Right lobe of liver (tissue), 6 donors: ENCODE measurements around the gene RNF141. TPM values are rescaled to one million over a fixed set of nuclear protein-coding genes. Genes with fewer than 3 reads are reported as not detected.

Source experiments
- ATAC-seq, 4 donors: fragments of 200-7000 bp; cut with Tn5 transposase; one replicate each; pipeline ENCODE4 v1.9.1; 2020; ENCODE audit warnings: mild to moderate bottlenecking in 4 of 4, moderate library complexity in 4 of 4
- DNase-seq, 3 donors: peaks; one replicate each; pipeline ENCODE4 v3.0.0-alpha.2; 2020
- H3K27ac ChIP-seq, 3 donors: fragments of 200-600 bp; one replicate each; pipeline ENCODE4 v1.8.0; 2022
- H3K27me3 ChIP-seq, 2 donors: fragments of 200-600 bp; one replicate each; pipeline ENCODE4 v1.8.0; 2022
- H3K36me3 ChIP-seq, 4 donors: fragments of 200-600 bp; sonication (generic) in 1 of 4; one replicate each; pipeline versions ENCODE4 v1.5.1 to v1.8.0; 2017 to 2022; ENCODE audit warnings: control low read depth in 1 of 4
- H3K4me1 ChIP-seq, 4 donors: fragments of 200-600 bp; sonication (generic) in 1 of 4; one replicate each; pipeline versions ENCODE4 v1.5.1 to v1.8.0; 2017 to 2022; ENCODE audit warnings: control low read depth in 1 of 4
- H3K4me3 ChIP-seq, 3 donors: fragments of 200-600 bp; one replicate each; pipeline ENCODE4 v1.8.0; 2022
- H3K9me3 ChIP-seq, 4 donors: fragments of 200-600 bp; sonication (generic) in 1 of 4; one replicate each; pipeline versions ENCODE4 v1.5.1 to v1.8.0; 2017 to 2022; ENCODE audit warnings: control low read depth in 1 of 4
- POLR2A ChIP-seq: fragments of 450-650 bp; IDR thresholded peaks from one replicate; pipeline ENCODE4 v1.6.1; 2017; ENCODE audit warnings: antibody characterized with exemption, mild to moderate bottlenecking
- WGBS: methylation state at CpG from one replicate; pipeline ENCODE4 v1.1.6; 2018; ENCODE audit warnings: low coverage, low lambda C conversion rate; ENCODE audit not compliant: insufficient coverage; ENCODE audit errors: missing lambda C conversion rate; 5-methylcytosine and 5-hydroxymethylcytosine counted together
- intact Hi-C, 2 donors: fragments of 100-400 bp; cut with DNase I; formaldehyde crosslinking; loops; one replicate each; pipeline versions ENCODE4 v1.11.2 to v1.14.1; 2022
- total RNA-seq, 6 experiments: library from RNA; depleted of rRNA in 2 of 6; stranded (reverse); fragments of >200 nt in 2 of 6; fragmentation: NEBNext Ultra II Directional in 3 of 6; extraction: Animal tissue kit (Norgen Biotek cat#: 25700) in 3 of 6; gene quantifications; one replicate each; pipeline versions ENCODE4 v1.1.0 to v1.2.4, GENCODE V29; 2016 to 2023
- TF ChIP-seq, protein P1 (sequence below), 4 donors: fragments of 200-600 bp in 3 of 4; fragments of 450-650 bp in 1 of 4; IDR thresholded peaks; one replicate each; pipeline versions ENCODE4 v1.5.1 to v1.8.0; 2016 to 2022; ENCODE audit warnings: antibody characterized with exemption in 4 of 4, mild to moderate bottlenecking in 2 of 4
- donor health status: DM: no; HTN: yes; CAD: no.
- donor health status: DM: no; HTN: no; CAD: no.
- donor health status: DM: no; HTN: no; CAD: no.
- donor health status: DM: no; HTN: yes; CAD: no.
- donor health status: DM: no; HTN: yes; CAD: no.

The RNF141 gene
- total RNA-seq, 6 experiments from 2014 or later: 11.2 to 21.0 (median 15.1) TPM

DNA sequence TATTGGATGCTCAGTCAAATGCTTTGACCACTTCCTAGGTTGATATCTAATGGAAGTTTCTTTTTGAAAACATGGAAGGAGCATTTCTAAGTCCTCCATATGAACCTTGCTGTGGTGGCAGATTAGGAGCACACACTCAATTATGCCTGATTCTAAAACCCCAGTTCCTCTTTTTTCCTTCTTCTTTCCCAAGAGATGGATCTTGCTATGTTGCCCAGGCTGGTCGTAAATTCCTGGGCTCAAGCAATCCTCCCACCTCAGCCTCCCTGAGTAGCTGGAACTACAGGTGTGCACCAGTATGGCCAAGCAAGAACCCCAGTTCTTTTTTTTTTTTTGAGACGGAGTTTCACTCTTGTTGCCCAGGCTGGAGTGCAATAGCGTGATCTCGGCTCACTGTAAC is 24.5 kb upstream of the RNF141 start:
- DNase-seq: no peak
- H3K4me3 ChIP-seq: peak overlapping the region in 1 of 3 donors; percentile 43
- no peaks in the 10 kb centered on the region for H3K4me1 ChIP-seq
- TF ChIP-seq POLR2A: no peak
- TF ChIP-seq, protein P1, sequence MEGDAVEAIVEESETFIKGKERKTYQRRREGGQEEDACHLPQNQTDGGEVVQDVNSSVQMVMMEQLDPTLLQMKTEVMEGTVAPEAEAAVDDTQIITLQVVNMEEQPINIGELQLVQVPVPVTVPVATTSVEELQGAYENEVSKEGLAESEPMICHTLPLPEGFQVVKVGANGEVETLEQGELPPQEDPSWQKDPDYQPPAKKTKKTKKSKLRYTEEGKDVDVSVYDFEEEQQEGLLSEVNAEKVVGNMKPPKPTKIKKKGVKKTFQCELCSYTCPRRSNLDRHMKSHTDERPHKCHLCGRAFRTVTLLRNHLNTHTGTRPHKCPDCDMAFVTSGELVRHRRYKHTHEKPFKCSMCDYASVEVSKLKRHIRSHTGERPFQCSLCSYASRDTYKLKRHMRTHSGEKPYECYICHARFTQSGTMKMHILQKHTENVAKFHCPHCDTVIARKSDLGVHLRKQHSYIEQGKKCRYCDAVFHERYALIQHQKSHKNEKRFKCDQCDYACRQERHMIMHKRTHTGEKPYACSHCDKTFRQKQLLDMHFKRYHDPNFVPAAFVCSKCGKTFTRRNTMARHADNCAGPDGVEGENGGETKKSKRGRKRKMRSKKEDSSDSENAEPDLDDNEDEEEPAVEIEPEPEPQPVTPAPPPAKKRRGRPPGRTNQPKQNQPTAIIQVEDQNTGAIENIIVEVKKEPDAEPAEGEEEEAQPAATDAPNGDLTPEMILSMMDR (IDR thresholded peaks at IDR 0.05): no peak
- no peaks in the 10 kb centered on the region for H3K27me3 ChIP-seq
- no peaks in the 10 kb centered on the region for H3K9me3 ChIP-seq
- H3K27ac ChIP-seq: peak overlapping the region in 1 of 3 donors; percentile 56
- WGBS: 83% methylated on average over 4 of the region's 4 CpGs
- ATAC-seq: no peak
- intact Hi-C loops: no loop called here
- no peaks in the 10 kb centered on the region for H3K36me3 ChIP-seq

GRCh38 chr11:10564696-10565318 is 23.8 kb upstream of the RNF141 start:
- Histone ChIP-seq H3K9me3 (no peaks in the 10 kb centered on the region), H3K27ac (no peak overlapping the region), H3K4me3 (no peak overlapping the region), H3K4me1 (no peaks in the 10 kb centered on the region), H3K27me3 (no peaks in the 10 kb centered on the region), H3K36me3 (no peaks in the 10 kb centered on the region)
- DNase-seq: no peak
- TF ChIP-seq, protein P1 (IDR thresholded peaks at IDR 0.05): no peak
- no peak for TF ChIP-seq POLR2A
- ATAC-seq: no peak
- intact Hi-C loops: no loop called here
- 29% methylated on average over 1 of the region's 1 CpG for WGBS

GRCh38 chr11:10564030-10564429 is 23.0 kb upstream of the RNF141 start:
- H3K4me1 ChIP-seq: no peaks in the 10 kb centered on the region
- H3K27ac ChIP-seq: no peak overlapping the region
- H3K36me3 ChIP-seq: no peaks in the 10 kb centered on the region
- TF ChIP-seq, protein P1 (IDR thresholded peaks at IDR 0.05): no peak
- no peak for TF ChIP-seq POLR2A
- no peak for DNase-seq
- H3K27me3 ChIP-seq: no peaks in the 10 kb centered on the region
- intact Hi-C loops: no loop called here
- H3K9me3 ChIP-seq: no peaks in the 10 kb centered on the region
- WGBS: 53% methylated on average over 2 of the region's 3 CpGs
- no peak for ATAC-seq
- H3K4me3 ChIP-seq: no peak overlapping the region

GRCh38 chr11:10561947-10562346 is 21.0 kb upstream of the RNF141 start:
- H3K36me3 ChIP-seq: no peaks in the 10 kb centered on the region
- ATAC-seq: no peak
- intact Hi-C loops: no loop called here
- no peak for DNase-seq
- WGBS: 90% methylated on average over 1 of the region's 1 CpG
- no peaks in the 10 kb centered on the region for H3K27me3 ChIP-seq
- no peak overlapping the region for H3K4me3 ChIP-seq
- H3K4me1 ChIP-seq: no peaks in the 10 kb centered on the region
- TF ChIP-seq POLR2A: no peak
- TF ChIP-seq, protein P1 (IDR thresholded peaks at IDR 0.05): no peak
- no peak overlapping the region for H3K27ac ChIP-seq
- no peaks in the 10 kb centered on the region for H3K9me3 ChIP-seq
